H1 (cell line): ENCODE measurements around the gene RPP25L. TPM values are rescaled to one million over a fixed set of nuclear protein-coding genes. Genes with fewer than 3 reads are reported as not detected.
A peak's percentile ranks its signal among the peaks of the same experiment; 100 is the strongest.

Experiments
- CTCF ChIA-PET: fragments of 300-600 bp; sonication (Branson Sonifier 250); formaldehyde crosslinking; loops from one replicate; lab custom pipeline; 2021; ENCODE audit not compliant: partially characterized antibody; lab: Charles Lee
- POLR2A ChIA-PET: fragments of 300-600 bp; sonication (Branson Sonifier 250); formaldehyde crosslinking; loops from one replicate; lab custom pipeline; 2021; ENCODE audit warnings: inconsistent platforms; ENCODE audit not compliant: partially characterized antibody; lab: Charles Lee
- DNase-seq, 2 experiments: peaks; one replicate each; pipeline versions ENCODE4 v3.0.0 to v3.0.0-alpha.2; 2010 to 2022; ENCODE audit warnings: low spot score in 2 of 2, low read depth in 1 of 2, mixed read lengths in 1 of 2
- FAIRE-seq: peaks from 2 replicates; lab custom pipeline; 2011; peaks lifted over from hg19 to GRCh38; lab: Jason Lieb, UNC
- H2AFZ ChIP-seq: 2 replicates; pipeline ENCODE4 v1.8.1; 2012; ENCODE audit warnings: low read length, inconsistent platforms
- H2AK5ac ChIP-seq: 2 replicates; pipeline ENCODE4 v1.6.1; 2013; ENCODE audit warnings: low read depth, low read length
- H2BK120ac ChIP-seq: replicated peaks from 2 replicates; pipeline ENCODE3; 2013; ENCODE audit warnings: low read depth, low read length, inconsistent platforms
- H2BK12ac ChIP-seq: 2 replicates; pipeline ENCODE4 v1.6.1; 2013; ENCODE audit warnings: low read depth, low read length
- H2BK15ac ChIP-seq: 2 replicates; pipeline ENCODE4 v1.6.1; 2013; ENCODE audit warnings: low read length
- H2BK20ac ChIP-seq: 2 replicates; pipeline ENCODE4 v1.6.1; 2013; ENCODE audit warnings: low read length
- H2BK5ac ChIP-seq: 2 replicates; pipeline ENCODE4 v1.6.1; 2013; ENCODE audit warnings: low read depth, low read length
- H3K14ac ChIP-seq: 2 replicates; pipeline ENCODE4 v1.6.1; 2013; ENCODE audit warnings: inconsistent platforms; ENCODE audit not compliant: insufficient read length
- H3K18ac ChIP-seq: 2 replicates; pipeline ENCODE4 v1.6.1; 2013; ENCODE audit warnings: low read length; ENCODE audit errors: extremely low read depth
- H3K23ac ChIP-seq: 2 replicates; pipeline ENCODE4 v1.6.1; 2013; ENCODE audit warnings: inconsistent platforms; ENCODE audit not compliant: insufficient read length
- H3K23me2 ChIP-seq: 2 replicates; pipeline ENCODE4 v1.6.1; 2013; ENCODE audit warnings: low read depth, low read length
- H3K27ac ChIP-seq: 2 replicates; pipeline ENCODE4 v1.6.1; 2011; ENCODE audit warnings: low read depth, low read length, inconsistent platforms
- H3K27me3 ChIP-seq, 4 experiments: replicated peaks in 1 of 4; 1 replicate in 1 of 4; 2 replicates in 3 of 4; pipeline versions ENCODE4 v1.6.1 to v1.8.1; 2011 to 2013; ENCODE audit warnings: low read length in 3 of 4, mild to moderate bottlenecking in 3 of 4, inconsistent platforms in 2 of 4, mixed read lengths in 2 of 4, moderate library complexity in 1 of 4; ENCODE audit not compliant: control insufficient read depth in 3 of 4, insufficient read depth in 3 of 4; ENCODE audit errors: extremely low read depth in 1 of 4
- H3K36me3 ChIP-seq, 4 experiments: 2 replicates each; pipeline versions ENCODE4 v1.6.1 to v1.8.1; 2011 to 2013; ENCODE audit warnings: mild to moderate bottlenecking in 4 of 4, low read length in 3 of 4, moderate library complexity in 2 of 4, control low read depth in 1 of 4, inconsistent platforms in 1 of 4; ENCODE audit not compliant: insufficient read depth in 4 of 4, control insufficient read depth in 2 of 4
- H3K4ac ChIP-seq: replicated peaks from 2 replicates; pipeline ENCODE3; 2013; ENCODE audit warnings: low read length, low read depth, mixed read lengths, inconsistent platforms; ENCODE audit not compliant: insufficient read length
- H3K4me1 ChIP-seq, 4 experiments: replicated peaks in 1 of 4; 1 replicate in 1 of 4; 2 replicates in 3 of 4; pipeline versions ENCODE4 v1.6.1 to v1.8.1; 2011 to 2013; ENCODE audit warnings: low read length in 3 of 4, inconsistent platforms in 2 of 4, mixed read lengths in 1 of 4; ENCODE audit not compliant: insufficient read depth in 4 of 4, control insufficient read depth in 3 of 4
- H3K4me2 ChIP-seq, 2 experiments: 2 replicates each; pipeline versions ENCODE4 v1.6.1 to v1.8.1; 2011 to 2013; ENCODE audit warnings: low read depth in 2 of 2, low read length in 2 of 2, control low read depth in 1 of 2, inconsistent platforms in 1 of 2, mild to moderate bottlenecking in 1 of 2; ENCODE audit not compliant: insufficient read depth in 1 of 2
- H3K4me3 ChIP-seq, 4 experiments: fragments of 200-600, 300-600 bp in 1 of 4; sonication (generic), shearing (Covaris generic), sonication (Bioruptor Twin) in 1 of 4; 2 replicates each; pipeline versions ENCODE4 v1.5.1 to v1.8.1; 2011 to 2016; ENCODE audit warnings: low read length in 4 of 4, low read depth in 3 of 4, control low read depth in 2 of 4, inconsistent platforms in 2 of 4, mild to moderate bottlenecking in 2 of 4, mixed read lengths in 1 of 4, moderate library complexity in 1 of 4; ENCODE audit not compliant: insufficient read depth in 2 of 4; ENCODE audit errors: extremely low read depth in 1 of 4
- H3K56ac ChIP-seq: replicated peaks from 2 replicates; pipeline ENCODE3; 2013; ENCODE audit warnings: low read depth, mild to moderate bottlenecking, mixed read lengths, low read length, inconsistent platforms; ENCODE audit not compliant: insufficient read length
- H3K79me1 ChIP-seq: 2 replicates; pipeline ENCODE4 v1.6.1; 2013; ENCODE audit warnings: low read depth, low read length, control low read depth
- H3K79me2 ChIP-seq, 2 experiments: 2 replicates each; pipeline versions ENCODE4 v1.6.1 to v1.8.1; 2012 to 2013; ENCODE audit warnings: low read length in 2 of 2, mild to moderate bottlenecking in 2 of 2, inconsistent platforms in 1 of 2; ENCODE audit not compliant: insufficient read depth in 2 of 2, control insufficient read depth in 1 of 2
- H3K9ac ChIP-seq, 4 experiments: replicated peaks in 1 of 4; 1 replicate in 1 of 4; 2 replicates in 3 of 4; pipeline versions ENCODE4 v1.6.1 to v1.8.1; 2011 to 2013; ENCODE audit warnings: low read depth in 3 of 4, low read length in 3 of 4, control low read depth in 2 of 4, mild to moderate bottlenecking in 2 of 4, moderate library complexity in 2 of 4, inconsistent platforms in 1 of 4; ENCODE audit errors: extremely low read depth in 1 of 4
- H3K9me3 ChIP-seq, 2 experiments: 2 replicates each; pipeline versions ENCODE4 v1.6.1 to v1.8.1; 2012 to 2013; ENCODE audit warnings: mild to moderate bottlenecking in 2 of 2, moderate library complexity in 2 of 2, control low read depth in 1 of 2, inconsistent platforms in 1 of 2, low read depth in 1 of 2, low read length in 1 of 2, mixed read lengths in 1 of 2; ENCODE audit not compliant: insufficient read depth in 2 of 2
- H4K20me1 ChIP-seq, 2 experiments: replicated peaks in 1 of 2; 2 replicates each; pipeline versions ENCODE3 to v1.8.1; 2011 to 2013; ENCODE audit warnings: inconsistent platforms in 2 of 2, low read length in 2 of 2, mild to moderate bottlenecking in 1 of 2; ENCODE audit not compliant: insufficient read depth in 2 of 2, control insufficient read depth in 1 of 2
- H4K5ac ChIP-seq: 2 replicates; pipeline ENCODE4 v1.6.1; 2013; ENCODE audit warnings: low read length, low read depth, mixed read lengths, inconsistent platforms; ENCODE audit not compliant: insufficient read length
- H4K8ac ChIP-seq: 2 replicates; pipeline ENCODE4 v1.8.0; 2013; ENCODE audit warnings: mild to moderate bottlenecking, moderate library complexity, low read length, inconsistent platforms; ENCODE audit not compliant: insufficient read depth; ENCODE audit errors: extremely low read depth
- H4K91ac ChIP-seq: replicated peaks from 2 replicates; pipeline ENCODE3; 2013; ENCODE audit warnings: low read length, mixed read lengths, inconsistent platforms; ENCODE audit not compliant: insufficient read length
- CHD2 ChIP-seq: IDR thresholded peaks from 2 replicates; pipeline ENCODE4 v1.6.1; 2012; ENCODE audit warnings: low read length, improper control_type of control experiment
- CTBP2 ChIP-seq: IDR thresholded peaks from 2 replicates; pipeline ENCODE4 v1.7.0; 2011; ENCODE audit warnings: borderline replicate concordance, mild to moderate bottlenecking, moderate library complexity, mixed read lengths, low read length; ENCODE audit not compliant: insufficient read depth, insufficient read length
- E2F6 ChIP-seq: IDR thresholded peaks from 2 replicates; pipeline ENCODE4 v1.6.1; 2012; ENCODE audit warnings: inconsistent platforms
- EGR1 ChIP-seq: IDR thresholded peaks from 2 replicates; pipeline ENCODE4 v1.6.1; 2011; ENCODE audit warnings: low read depth, low read length, borderline replicate concordance
- GABPA ChIP-seq: IDR thresholded peaks from 2 replicates; pipeline ENCODE4 v1.6.1; 2011; ENCODE audit warnings: mild to moderate bottlenecking, low read length, moderate library complexity, borderline replicate concordance; ENCODE audit not compliant: insufficient read depth
- POLR2AphosphoS5 ChIP-seq: IDR thresholded peaks from 2 replicates; pipeline ENCODE4 v1.6.1; 2011; ENCODE audit warnings: low read depth, low read length
- RAD21 ChIP-seq, 2 experiments: IDR thresholded peaks in 1 of 2; conservative IDR thresholded peaks in 1 of 2; 2 replicates each; pipeline ENCODE4 v1.6.1; 2011; ENCODE audit warnings: low read depth in 2 of 2, low read length in 2 of 2, improper control_type of control experiment in 1 of 2, inconsistent platforms in 1 of 2, mild to moderate bottlenecking in 1 of 2, moderate library complexity in 1 of 2
- SAP30 ChIP-seq: fragments of 300-600 bp; sonication (generic); IDR thresholded peaks from 2 replicates; pipeline ENCODE4 v1.7.1; 2012; ENCODE audit warnings: low read length, moderate library complexity, mild to moderate bottlenecking, inconsistent platforms; ENCODE audit not compliant: insufficient read depth, insufficient replicate concordance
- WGBS, 2 experiments: shearing (Covaris generic) in 1 of 2; methylation state at CpG; one replicate each; pipeline versions ENCODE4 v1.1.6 to v1.1.7; 2013 to 2015; ENCODE audit warnings: low lambda C conversion rate in 2 of 2, mixed read lengths in 2 of 2, inconsistent platforms in 1 of 2, low coverage in 1 of 2, missing lambda C conversion rate in 1 of 2; ENCODE audit not compliant: insufficient replicate concordance in 2 of 2, insufficient coverage in 1 of 2, insufficient read length in 1 of 2; ENCODE audit errors: extremely low coverage in 1 of 2, missing lambda C conversion rate in 1 of 2; 5-methylcytosine and 5-hydroxymethylcytosine counted together
- polyA plus RNA-seq, 7 experiments: library from polyadenylated mRNA; depleted of rRNA in 3 of 7; stranded (reverse) in 5 of 7; unstranded in 2 of 7; fragments of >200 nt in 5 of 7; fragments of 200-250 nt in 2 of 7; gene quantifications; 1 replicate in 5 of 7; 2 replicates in 1 of 7; 4 replicates in 1 of 7; pipeline versions ENCODE4 v1.2.1 to v1.2.3, GENCODE V29; 2011 to 2013; ENCODE audit warnings: missing spikeins in 2 of 7, mixed read lengths in 2 of 7
- total RNA-seq: library from RNA; stranded (reverse); fragmentation: NEBNext Ultra II Directional; extraction: Animal tissue kit (Norgen Biotek cat#: 25700); gene quantifications from 2 replicates; pipeline ENCODE4 v1.2.1, GENCODE V29; 2021

Gene RPP25L
- total and polyA plus RNA-seq, 2 of the 8 experiments (the other 6 are each of a cell fraction or from before 2014, with no cell fraction given) = 21.6 to 75.0 TPM

DNA sequence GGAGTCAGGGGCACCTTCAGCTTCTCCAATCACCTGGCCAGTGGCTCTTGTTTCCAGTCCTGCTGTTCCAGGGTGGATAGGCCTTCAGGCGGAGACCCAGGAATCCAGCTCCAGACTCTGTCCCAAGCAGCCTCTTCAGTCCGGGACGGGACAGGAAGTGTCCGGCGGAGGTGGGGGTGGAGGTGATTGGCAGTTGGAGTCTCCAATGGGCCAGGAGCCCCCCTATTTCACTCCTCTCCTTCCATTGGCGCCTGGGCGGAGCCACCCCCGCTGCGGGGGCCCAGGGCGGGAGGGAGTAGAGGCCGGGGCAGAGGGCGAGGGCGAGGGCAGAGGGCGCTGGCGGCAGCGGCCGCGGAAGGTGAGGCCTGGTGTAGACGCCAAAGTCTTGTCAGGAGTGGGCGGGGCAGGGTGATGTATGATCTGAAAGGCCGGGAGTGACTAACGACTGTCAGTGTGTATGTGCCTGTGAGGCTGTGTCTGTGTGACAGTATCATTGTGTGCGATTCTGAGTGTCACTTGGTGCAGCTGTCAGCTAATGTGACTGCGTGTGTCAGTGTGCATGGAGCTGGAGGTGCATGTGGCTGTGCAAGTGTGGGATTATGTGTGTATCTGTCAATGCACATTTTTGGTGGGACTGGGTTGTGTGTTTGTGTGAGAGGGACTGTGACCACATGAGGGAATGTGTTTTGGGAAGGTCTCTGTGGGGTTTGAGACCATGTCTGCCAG lies 40.1 kb upstream of the RPP25L start, which contains the start of gene IL11RA:
Gene IL11RA (plus strand): TSS at position 310 of the 726 bp plus-strand sequence. CDS start 3,033 bp downstream, outside the sequence.
- Histone ChIP-seq H3K79me2 (peaks cover 0 to 12% of the 10 kb centered on the region in 2 experiments; a peak in 1 of 4 replicates), H2BK12ac (peak within 1 kb of the TSS; percentile 77; the same call in 1 of the 2 replicates), H3K14ac (no peak within 1 kb of the TSS), H4K20me1 (peaks cover 1 to 10% of the 10 kb centered on the region in 2 experiments), H2AFZ (peak within 1 kb of the TSS; percentile 65; the same call in 1 of the 2 replicates), H2AK5ac (0 out of 2 replicates have a peak within 1 kb of the TSS, but pooled peaks have one; percentile 75), H3K23ac (no peak within 1 kb of the TSS), H3K4me1 (peaks cover 6 to 30% (median 15%) of the 10 kb centered on the region in 4 experiments), H3K56ac (no peak within 1 kb of the TSS), H3K9ac (peak within 1 kb of the TSS in 2 of 4 experiments; percentile 33 to 66; a peak in 4 of 7 replicates), H4K91ac (no peak within 1 kb of the TSS), H2BK120ac (no peak within 1 kb of the TSS), H4K5ac (peak within 1 kb of the TSS; percentile 50), H3K4ac (no peak within 1 kb of the TSS), H2BK5ac (no peak within 1 kb of the TSS; the same call in 1 of the 2 replicates), H3K4me2 (peak within 1 kb of the TSS; percentile 65 to 77), H4K8ac (no peak within 1 kb of the TSS), H3K18ac (peak within 1 kb of the TSS; percentile 85), H3K9me3 (no peaks in the 10 kb centered on the region), H3K79me1 (peaks cover 6% of the 10 kb centered on the region; the same call in 1 of the 2 replicates), H3K4me3 (peak within 1 kb of the TSS; percentile 48 to 65 (median 57)), H3K36me3 (peaks cover 3 to 23% (median 8%) of the 10 kb centered on the region in 4 experiments; a peak in 7 of 8 replicates), H2BK15ac (peak within 1 kb of the TSS; percentile 92; the same call in 1 of the 2 replicates), H3K23me2 (peaks cover 10% of the 10 kb centered on the region), H3K27ac (no peak within 1 kb of the TSS; the same call in 1 of the 2 replicates), H3K27me3 (no peaks in the 10 kb centered on the region; a peak in 1 of 7 replicates), H2BK20ac (no peak within 1 kb of the TSS; the same call in 1 of the 2 replicates)
- FAIRE-seq (peak; percentile 13), DNase-seq (peak; percentile 81 to 94)
- WGBS, 2 experiments = 14% methylated on average over 14 of the region's 24 CpGs; no CpG with 5 or more reads in 1 of the 2 experiments
- ChIA-PET POLR2A (interaction anchor here (1.4 to 12.8 kb wide), 4 partner anchors 10 to 59 kb away, joined by 3 to 127 read pairs (median 48); partner anchors contain the start of genes ARID3C, CCL27 and SIGMAR1), CTCF (interaction anchor here (1.0 to 15.2 kb wide), 5 partner anchors 9 to 50 kb away, joined by 3 to 277 read pairs (median 4); partner anchors contain the start of genes GALT and SIGMAR1)
- TF ChIP-seq RAD21 (IDR thresholded peaks at IDR 0.05 in 1 of 2, conservative IDR thresholded peaks at IDR 0.05 in 1 of 2; ENCODE audit: low read depth in 2 of 2, low read length in 2 of 2) (peak in 1 of 2 experiments; percentile 4; a peak in 1 of 4 replicates), EGR1 (peak; percentile 46; the same call in 1 of the 2 replicates), CHD2 (peak; percentile 68; the same call in 1 of the 2 replicates), CTBP2 (peak; percentile 46), SAP30 (peak; percentile 70), POLR2AphosphoS5 (no peak), E2F6 (peak; percentile 50), GABPA (peak; percentile 75; the same call in 1 of the 2 replicates)
